ENCODE data around the gene MAML3.

DNA sequence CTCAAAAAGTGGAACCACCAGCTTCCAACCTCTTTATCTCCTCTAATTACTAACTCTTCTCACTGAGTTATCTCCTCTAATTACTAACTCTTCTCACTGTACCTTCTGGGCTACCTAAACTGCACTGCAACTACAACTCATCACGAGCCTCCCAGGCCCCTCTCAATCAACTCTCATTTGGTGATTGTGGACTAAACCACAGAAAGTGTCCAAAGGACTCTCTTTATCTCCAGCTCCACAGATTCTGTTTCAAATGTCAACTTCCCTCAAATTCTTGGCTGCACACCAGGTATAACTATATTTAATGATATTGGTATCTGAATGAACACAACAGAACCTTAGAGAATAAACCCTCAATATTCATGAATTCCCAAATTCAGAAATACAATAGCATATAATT lies 182.9 kb downstream of the MAML3 start:
- TF ChIP-seq, protein P1, sequence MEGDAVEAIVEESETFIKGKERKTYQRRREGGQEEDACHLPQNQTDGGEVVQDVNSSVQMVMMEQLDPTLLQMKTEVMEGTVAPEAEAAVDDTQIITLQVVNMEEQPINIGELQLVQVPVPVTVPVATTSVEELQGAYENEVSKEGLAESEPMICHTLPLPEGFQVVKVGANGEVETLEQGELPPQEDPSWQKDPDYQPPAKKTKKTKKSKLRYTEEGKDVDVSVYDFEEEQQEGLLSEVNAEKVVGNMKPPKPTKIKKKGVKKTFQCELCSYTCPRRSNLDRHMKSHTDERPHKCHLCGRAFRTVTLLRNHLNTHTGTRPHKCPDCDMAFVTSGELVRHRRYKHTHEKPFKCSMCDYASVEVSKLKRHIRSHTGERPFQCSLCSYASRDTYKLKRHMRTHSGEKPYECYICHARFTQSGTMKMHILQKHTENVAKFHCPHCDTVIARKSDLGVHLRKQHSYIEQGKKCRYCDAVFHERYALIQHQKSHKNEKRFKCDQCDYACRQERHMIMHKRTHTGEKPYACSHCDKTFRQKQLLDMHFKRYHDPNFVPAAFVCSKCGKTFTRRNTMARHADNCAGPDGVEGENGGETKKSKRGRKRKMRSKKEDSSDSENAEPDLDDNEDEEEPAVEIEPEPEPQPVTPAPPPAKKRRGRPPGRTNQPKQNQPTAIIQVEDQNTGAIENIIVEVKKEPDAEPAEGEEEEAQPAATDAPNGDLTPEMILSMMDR (IDR thresholded peaks at IDR 0.05; ENCODE audit: low read depth, low read length): no peak
- no peak for TF ChIP-seq EZH2phosphoT487 (IDR thresholded peaks at IDR 0.05; ENCODE audit: low read depth)
